Uterus (tissue), 2 donors: Measurements from ENCODE around the gene BORCS6.

Experiments
- CTCF ChIP-seq, 4 experiments: fragments of 200-600 bp in 2 of 4; fragments of 450-650 bp in 2 of 4; sonication (generic) in 2 of 4; IDR thresholded peaks; one replicate each; pipeline ENCODE4 v1.5.1; 2016 to 2019; ENCODE audit warnings: antibody characterized with exemption in 4 of 4, mild to moderate bottlenecking in 2 of 4, moderate library complexity in 1 of 4
- POLR2A ChIP-seq, 2 donors: fragments of 450-650 bp; IDR thresholded peaks; one replicate each; pipeline ENCODE4 v1.6.1; 2016; ENCODE audit warnings: antibody characterized with exemption in 2 of 2, mild to moderate bottlenecking in 1 of 2, moderate library complexity in 1 of 2

GRCh38 chr17:8159032-8159400, 31.0 kb downstream of the BORCS6 start:
- no peak for TF ChIP-seq CTCF (IDR thresholded peaks at IDR 0.05)
- no peak for TF ChIP-seq POLR2A (IDR thresholded peaks at IDR 0.05)
